ENCODE data around the gene TRAF1. TPM values are rescaled to one million over a fixed set of nuclear protein-coding genes. Genes with fewer than 3 reads are reported as not detected.
A peak's percentile ranks its signal among the peaks of the same experiment; 100 is the strongest.

The TRAF1 gene
- total RNA-seq, 5 donors from 2014 or later (not counting 1 experiment from before 2014, with no cell fraction given) = 67.6 to 170 (median 157) TPM

DNA sequence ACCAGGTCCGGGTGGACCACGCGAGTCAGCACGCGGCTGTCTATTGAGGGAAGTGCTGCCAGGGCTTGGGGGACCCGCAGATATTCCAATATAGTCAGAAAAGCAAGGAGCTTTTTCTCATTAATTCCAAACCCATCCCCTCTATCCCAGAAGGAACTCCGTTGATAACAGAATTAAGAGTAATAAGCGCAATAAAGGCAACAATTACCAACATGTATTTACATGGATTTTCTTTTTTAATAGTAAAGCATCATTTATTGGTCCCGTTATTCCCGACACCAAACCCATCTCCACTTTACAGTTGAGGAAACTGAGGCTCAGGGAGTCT is 57.3 kb downstream of the TRAF1 start:
- H3K4me1 ChIP-seq (ENCODE audit: control insufficient read depth in 1 of 2, extremely low read depth in 1 of 2, insufficient read depth in 2 of 2, low read length in 2 of 2) = peaks cover 9 to 39% of the 10 kb centered on the region in 2 experiments
- H3K9me3 ChIP-seq = no peaks in the 10 kb centered on the region
- Mint-ChIP-seq H3K4me1 (peaks cover 34 to 48% (median 42%) of the 10 kb centered on the region in 3 donors), H3K27me3 (no peaks in the 10 kb centered on the region), H3K4me3 (peak overlapping the region; percentile 79 to 89 (median 82)), H3K36me3 (peaks cover 44% of the 10 kb centered on the region), H3K27ac (peak overlapping the region; percentile 94 to 97), H3K9me3 (no peaks in the 10 kb centered on the region)
- WGBS (ENCODE audit: insufficient coverage) = 0% methylated on average over 5 of the region's 10 CpGs
- DNase-seq = no peak
- H3K4me3 ChIP-seq (ENCODE audit: control insufficient read depth in 1 of 2, extremely low read depth in 1 of 2, low read length in 1 of 2) = peak overlapping the region; percentile 57 to 59
- H3K27ac ChIP-seq (ENCODE audit: low read length) = peak overlapping the region; percentile 76
- ChIA-PET CTCF (interaction anchor here (0.7 to 3.9 kb wide), 18 partner anchors 21 to 252 kb away, joined by 3 to 39 read pairs (median 6); no protein-coding TSS in a partner anchor), POLR2A (interaction anchor here in 1 of 2 donors (0.5 to 1.9 kb wide), 3 partner anchors 23 to 293 kb away, joined by 3 to 11 read pairs (median 9); no protein-coding TSS in a partner anchor)
- peaks cover 12 to 55% of the 10 kb centered on the region in 2 donors for H3K36me3 ChIP-seq (ENCODE audit: control insufficient read depth in 2 of 2, extremely low read depth in 1 of 2, insufficient read depth in 1 of 2, low read length in 1 of 2)
- H3K27me3 ChIP-seq (replicated peaks in 1 of 2; ENCODE audit: control insufficient read depth in 2 of 2, extremely low read depth in 1 of 2, insufficient read depth in 2 of 2, low read length in 1 of 2) = no peaks in the 10 kb centered on the region
- no peak for ATAC-seq (replicated peaks in 1 of 4)

GRCh38 chr9:120868676-120869359 is 57.8 kb downstream of the TRAF1 start:
- Mint-ChIP-seq H3K4me3 (peak overlapping the region; percentile 79 to 89 (median 82)), H3K36me3 (peaks cover 44% of the 10 kb centered on the region), H3K4me1 (peaks cover 29 to 43% (median 36%) of the 10 kb centered on the region in 3 donors), H3K27me3 (no peaks in the 10 kb centered on the region), H3K27ac (peak overlapping the region; percentile 94 to 97), H3K9me3 (no peaks in the 10 kb centered on the region)
- POLR2A ChIA-PET = interaction anchor here (0.5 to 1.9 kb wide), 6 partner anchors 19 to 293 kb away, joined by 3 to 11 read pairs (median 6); no protein-coding TSS in a partner anchor
- peaks cover 9 to 34% of the 10 kb centered on the region in 2 experiments for H3K4me1 ChIP-seq (ENCODE audit: control insufficient read depth in 1 of 2, extremely low read depth in 1 of 2, insufficient read depth in 2 of 2, low read length in 2 of 2)
- no peaks in the 10 kb centered on the region for H3K9me3 ChIP-seq
- ATAC-seq (replicated peaks in 1 of 4) (peak; percentile 86 to 88 (median 87)), DNase-seq (peak; percentile 91 to 98 (median 96))
- 2% methylated on average over 28 of the region's 52 CpGs for WGBS (ENCODE audit: insufficient coverage)
- peaks cover 12 to 55% of the 10 kb centered on the region in 2 donors for H3K36me3 ChIP-seq (ENCODE audit: control insufficient read depth in 2 of 2, extremely low read depth in 1 of 2, insufficient read depth in 1 of 2, low read length in 1 of 2)
- peak overlapping the region; percentile 57 to 59 for H3K4me3 ChIP-seq (ENCODE audit: control insufficient read depth in 1 of 2, extremely low read depth in 1 of 2, low read length in 1 of 2)
- peak overlapping the region; percentile 83 for H3K27ac ChIP-seq (ENCODE audit: low read length)
- CTCF ChIA-PET = interaction anchor here (0.5 to 3.9 kb wide), 28 partner anchors 20 to 253 kb away, joined by 3 to 39 read pairs (median 4); no protein-coding TSS in a partner anchor
- H3K27me3 ChIP-seq (replicated peaks in 1 of 2; ENCODE audit: control insufficient read depth in 2 of 2, extremely low read depth in 1 of 2, insufficient read depth in 2 of 2, low read length in 1 of 2) = no peaks in the 10 kb centered on the region

DNA sequence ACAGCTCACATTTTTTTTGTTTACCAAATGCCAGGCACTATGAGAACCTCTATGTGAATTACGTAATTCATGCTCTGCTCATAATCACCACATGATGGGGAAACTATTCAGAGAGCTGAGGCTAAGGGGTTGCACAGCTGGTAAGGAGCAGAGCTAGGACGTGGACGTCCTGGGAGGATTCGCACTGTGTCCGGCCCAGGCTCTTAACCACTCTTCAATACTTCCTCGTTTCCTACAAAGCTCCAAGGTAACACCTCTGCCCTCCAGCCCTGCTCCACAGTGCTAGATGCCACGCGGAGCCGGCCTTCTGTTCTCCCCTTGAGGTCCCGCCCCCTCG is 58.3 kb downstream of the TRAF1 start:
- peaks cover 43% of the 10 kb centered on the region for H3K36me3 Mint-ChIP-seq
- peak in 2 of 35 experiments; percentile 35 to 36 for DNase-seq
- peak; percentile 19 to 31 (median 21) for ATAC-seq (replicated peaks in 1 of 4)
- Histone ChIP-seq H3K36me3 (ENCODE audit: control insufficient read depth in 2 of 2, extremely low read depth in 1 of 2, insufficient read depth in 1 of 2, low read length in 1 of 2) (peaks cover 13 to 53% of the 10 kb centered on the region in 2 donors), H3K4me3 (ENCODE audit: control insufficient read depth in 1 of 2, extremely low read depth in 1 of 2, low read length in 1 of 2) (peak overlapping the region; percentile 25 to 47), H3K27ac (ENCODE audit: low read length) (peak overlapping the region; percentile 83), H3K27me3 (replicated peaks in 1 of 2; ENCODE audit: control insufficient read depth in 2 of 2, extremely low read depth in 1 of 2, insufficient read depth in 2 of 2, low read length in 1 of 2) (no peaks in the 10 kb centered on the region), H3K9me3 (no peaks in the 10 kb centered on the region), H3K4me1 (ENCODE audit: control insufficient read depth in 1 of 2, extremely low read depth in 1 of 2, insufficient read depth in 2 of 2, low read length in 2 of 2) (peaks cover 9 to 29% of the 10 kb centered on the region in 2 experiments)
- whole genome bisulfite sequencing (ENCODE audit: insufficient coverage) = 23% methylated on average over 9 of the region's 11 CpGs
- no peaks in the 10 kb centered on the region for H3K9me3 Mint-ChIP-seq
- H3K27me3 Mint-ChIP-seq = no peaks in the 10 kb centered on the region
- H3K27ac Mint-ChIP-seq = peak overlapping the region; percentile 56 to 83
- peak overlapping the region; percentile 54 to 79 (median 55) for H3K4me3 Mint-ChIP-seq
- ChIA-PET POLR2A (interaction anchor here (0.6 to 1.9 kb wide), 7 partner anchors 19 to 69 kb away, joined by 3 to 11 read pairs (median 3); no protein-coding TSS in a partner anchor), CTCF (interaction anchor here (0.6 to 3.9 kb wide), 30 partner anchors 10 to 253 kb away, joined by 3 to 39 read pairs (median 5); no protein-coding TSS in a partner anchor)
- H3K4me1 Mint-ChIP-seq = peaks cover 24 to 38% (median 31%) of the 10 kb centered on the region in 3 donors

- H3K27ac Mint-ChIP-seq = peak overlapping the region; percentile 56 to 83
- H3K4me3 ChIP-seq (ENCODE audit: control insufficient read depth in 1 of 2, extremely low read depth in 1 of 2, low read length in 1 of 2) = peak overlapping the region in 1 of 2 donors; percentile 47
- H3K9me3 Mint-ChIP-seq = no peaks in the 10 kb centered on the region
- H3K9me3 ChIP-seq = no peaks in the 10 kb centered on the region
- WGBS (ENCODE audit: insufficient coverage) = 96% methylated on average over 4 of the region's 15 CpGs
- DNase-seq (no peak), ATAC-seq (replicated peaks in 1 of 4) (no peak)
- ChIA-PET POLR2A (interaction anchor here (0.6 to 1.9 kb wide), 7 partner anchors 18 to 69 kb away, joined by 3 to 11 read pairs (median 3); no protein-coding TSS in a partner anchor), CTCF (interaction anchor here (0.6 to 3.9 kb wide), 29 partner anchors 9 to 254 kb away, joined by 3 to 39 read pairs (median 5); no protein-coding TSS in a partner anchor)
- peaks cover 19 to 33% (median 26%) of the 10 kb centered on the region in 3 donors for H3K4me1 Mint-ChIP-seq
- peaks cover 46% of the 10 kb centered on the region for H3K36me3 Mint-ChIP-seq
- H3K27me3 ChIP-seq (replicated peaks in 1 of 2; ENCODE audit: control insufficient read depth in 2 of 2, extremely low read depth in 1 of 2, insufficient read depth in 2 of 2, low read length in 1 of 2) = no peaks in the 10 kb centered on the region
- peaks cover 9 to 25% of the 10 kb centered on the region in 2 experiments for H3K4me1 ChIP-seq (ENCODE audit: control insufficient read depth in 1 of 2, extremely low read depth in 1 of 2, insufficient read depth in 2 of 2, low read length in 2 of 2)
- H3K4me3 Mint-ChIP-seq = peak overlapping the region; percentile 54 to 79 (median 55)
- H3K27ac ChIP-seq (ENCODE audit: low read length) = peak overlapping the region; percentile 83
- H3K36me3 ChIP-seq (ENCODE audit: control insufficient read depth in 2 of 2, extremely low read depth in 1 of 2, insufficient read depth in 1 of 2, low read length in 1 of 2) = peaks cover 15 to 53% of the 10 kb centered on the region in 2 donors
- H3K27me3 Mint-ChIP-seq = no peaks in the 10 kb centered on the region
Measured at GRCh38 chr9:120867676-120868338, 58.8 kb downstream of the TRAF1 start.

- ATAC-seq (replicated peaks in 1 of 4) (no peak), DNase-seq (no peak)
- POLR2A ChIA-PET = no interaction called here
- CTCF ChIA-PET = interaction anchor here in 1 of 2 donors (0.9 to 1.4 kb wide), 2 partner anchors 8 to 111 kb away, joined by 3 to 6 read pairs; no protein-coding TSS in a partner anchor
- no peaks in the 10 kb centered on the region for H3K9me3 ChIP-seq
- H3K9me3 Mint-ChIP-seq = no peaks in the 10 kb centered on the region
- no peaks in the 10 kb centered on the region for H3K27me3 Mint-ChIP-seq
- no peak overlapping the region for H3K27ac Mint-ChIP-seq
- H3K36me3 ChIP-seq (ENCODE audit: control insufficient read depth in 2 of 2, extremely low read depth in 1 of 2, insufficient read depth in 1 of 2, low read length in 1 of 2) = peaks cover 18 to 58% of the 10 kb centered on the region in 2 donors
- WGBS (ENCODE audit: insufficient coverage) = 100% methylated on average over 4 of the region's 6 CpGs
- no peak overlapping the region for H3K27ac ChIP-seq (ENCODE audit: low read length)
- H3K4me3 Mint-ChIP-seq = no peak overlapping the region
- H3K36me3 Mint-ChIP-seq = peaks cover 38% of the 10 kb centered on the region
- H3K27me3 ChIP-seq (replicated peaks in 1 of 2; ENCODE audit: control insufficient read depth in 2 of 2, extremely low read depth in 1 of 2, insufficient read depth in 2 of 2, low read length in 1 of 2) = no peaks in the 10 kb centered on the region
- H3K4me1 ChIP-seq (ENCODE audit: control insufficient read depth in 1 of 2, extremely low read depth in 1 of 2, insufficient read depth in 2 of 2, low read length in 2 of 2) = peaks cover 9 to 22% of the 10 kb centered on the region in 2 experiments
- H3K4me3 ChIP-seq (ENCODE audit: control insufficient read depth in 1 of 2, extremely low read depth in 1 of 2, low read length in 1 of 2) = no peak overlapping the region
- peaks cover 16 to 25% (median 22%) of the 10 kb centered on the region in 3 donors for H3K4me1 Mint-ChIP-seq
Measured at GRCh38 chr9:120866651-120867050, 59.9 kb downstream of the TRAF1 start.

DNA sequence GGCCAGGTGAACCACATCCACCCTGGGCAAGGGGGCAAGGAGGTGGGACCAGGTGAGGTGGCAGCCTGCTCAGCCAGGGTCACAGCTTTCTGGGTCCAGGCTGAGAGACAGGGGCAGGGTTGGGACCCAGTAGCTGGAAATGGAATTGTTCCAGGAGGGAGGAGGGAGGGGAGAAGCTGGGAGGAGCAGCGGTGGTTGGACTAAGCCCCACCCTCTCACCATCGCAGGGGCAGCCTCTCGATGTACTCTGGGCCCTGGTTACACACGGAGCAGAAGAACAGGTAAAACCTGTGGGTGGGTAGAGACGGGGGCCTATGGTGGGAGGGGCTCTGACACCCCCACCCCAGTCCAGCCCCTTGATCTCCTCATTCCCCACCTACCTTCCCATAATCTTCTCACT is 60.8 kb downstream of the TRAF1 start:
- Mint-ChIP-seq H3K4me3 (no peak overlapping the region), H3K4me1 (peaks cover 16 to 21% (median 20%) of the 10 kb centered on the region in 3 donors), H3K9me3 (no peaks in the 10 kb centered on the region), H3K27ac (peak overlapping the region in 1 of 2 donors; percentile 73), H3K27me3 (no peaks in the 10 kb centered on the region), H3K36me3 (peaks cover 41% of the 10 kb centered on the region)
- ChIA-PET CTCF (no interaction called here), POLR2A (no interaction called here)
- peaks cover 9 to 22% of the 10 kb centered on the region in 2 experiments for H3K4me1 ChIP-seq (ENCODE audit: control insufficient read depth in 1 of 2, extremely low read depth in 1 of 2, insufficient read depth in 2 of 2, low read length in 2 of 2)
- ATAC-seq (replicated peaks in 1 of 4) (no peak), DNase-seq (no peak)
- no peaks in the 10 kb centered on the region for H3K9me3 ChIP-seq
- H3K4me3 ChIP-seq (ENCODE audit: control insufficient read depth in 1 of 2, extremely low read depth in 1 of 2, low read length in 1 of 2) = no peak overlapping the region
- H3K36me3 ChIP-seq (ENCODE audit: control insufficient read depth in 2 of 2, extremely low read depth in 1 of 2, insufficient read depth in 1 of 2, low read length in 1 of 2) = peaks cover 18 to 67% of the 10 kb centered on the region in 2 donors
- no CpG with 5 or more reads among the region's 5 CpGs for WGBS (ENCODE audit: insufficient coverage)
- H3K27ac ChIP-seq (ENCODE audit: low read length) = no peak overlapping the region
- H3K27me3 ChIP-seq (replicated peaks in 1 of 2; ENCODE audit: control insufficient read depth in 2 of 2, extremely low read depth in 1 of 2, insufficient read depth in 2 of 2, low read length in 1 of 2) = no peaks in the 10 kb centered on the region
